DND-41 (cell line): ENCODE measurements around the gene DUSP12.

Experiments
- ATAC-seq: fragments of 200-7000 bp; cut with Tn5 transposase; 3 replicates; pipeline ENCODE4 v1.9.1; 2021; ENCODE audit warnings: low read depth; ENCODE audit not compliant: insufficient read depth
- DNase-seq: peaks from one replicate; pipeline ENCODE4 v3.0.0-alpha.2; 2020
- H2AFZ ChIP-seq: 2 replicates; pipeline ENCODE4 v1.6.0; 2012; ENCODE audit warnings: low read depth, low read length
- H3K27ac ChIP-seq: 2 replicates; pipeline ENCODE4 v1.5.1; 2012; ENCODE audit warnings: low read length, inconsistent platforms
- H3K27me3 ChIP-seq: fragments of 200-600 bp; sonication (generic); 2 replicates; pipeline ENCODE4 v1.6.0; 2012; ENCODE audit warnings: low read length, mild to moderate bottlenecking, inconsistent platforms; ENCODE audit not compliant: insufficient read depth, poor library complexity
- H3K36me3 ChIP-seq: 2 replicates; pipeline ENCODE4 v1.5.1; 2012; ENCODE audit warnings: low read length, inconsistent platforms; ENCODE audit not compliant: insufficient read depth
- H3K4me1 ChIP-seq: 2 replicates; pipeline ENCODE4 v1.5.1; 2012; ENCODE audit warnings: mild to moderate bottlenecking, low read length; ENCODE audit not compliant: insufficient read depth
- H3K4me2 ChIP-seq: 2 replicates; pipeline ENCODE4 v1.6.0; 2012; ENCODE audit warnings: mild to moderate bottlenecking, moderate library complexity, low read length, inconsistent platforms; ENCODE audit not compliant: insufficient read depth
- H3K4me3 ChIP-seq, 2 experiments: fragments of 200-600 bp in 1 of 2; shearing (Covaris generic) in 1 of 2; 2 replicates each; pipeline ENCODE4 v1.5.1; 2012 to 2016; ENCODE audit warnings: inconsistent platforms in 2 of 2, low read length in 2 of 2, mild to moderate bottlenecking in 2 of 2, low read depth in 1 of 2, moderate library complexity in 1 of 2
- H3K79me2 ChIP-seq: 2 replicates; pipeline ENCODE4 v1.6.0; 2012; ENCODE audit warnings: low read length, inconsistent platforms; ENCODE audit not compliant: insufficient read depth
- H3K9ac ChIP-seq: 2 replicates; pipeline ENCODE4 v1.6.0; 2012; ENCODE audit warnings: low read depth, mild to moderate bottlenecking, inconsistent platforms, low read length, moderate library complexity
- H3K9me3 ChIP-seq: 2 replicates; pipeline ENCODE4 v1.5.1; 2012; ENCODE audit warnings: low read length, moderate library complexity, mild to moderate bottlenecking, inconsistent platforms; ENCODE audit not compliant: insufficient read depth, severe bottlenecking
- H4K20me1 ChIP-seq: 2 replicates; pipeline ENCODE4 v1.6.0; 2012; ENCODE audit warnings: low read length; ENCODE audit not compliant: insufficient read depth
- EZH2 ChIP-seq: IDR thresholded peaks from 3 replicates; pipeline ENCODE4 v1.6.1; 2012; ENCODE audit warnings: borderline replicate concordance, low read depth, mild to moderate bottlenecking, moderate library complexity, low read length, inconsistent platforms; ENCODE audit not compliant: severe bottlenecking
- TF ChIP-seq, protein P1 (sequence below): IDR thresholded peaks from 2 replicates; pipeline ENCODE4 v1.5.1; 2012; ENCODE audit warnings: borderline replicate concordance, low read length, moderate library complexity, mild to moderate bottlenecking; ENCODE audit not compliant: poor library complexity, severe bottlenecking; ENCODE audit errors: extremely low read depth

Gene DUSP12

DNA sequence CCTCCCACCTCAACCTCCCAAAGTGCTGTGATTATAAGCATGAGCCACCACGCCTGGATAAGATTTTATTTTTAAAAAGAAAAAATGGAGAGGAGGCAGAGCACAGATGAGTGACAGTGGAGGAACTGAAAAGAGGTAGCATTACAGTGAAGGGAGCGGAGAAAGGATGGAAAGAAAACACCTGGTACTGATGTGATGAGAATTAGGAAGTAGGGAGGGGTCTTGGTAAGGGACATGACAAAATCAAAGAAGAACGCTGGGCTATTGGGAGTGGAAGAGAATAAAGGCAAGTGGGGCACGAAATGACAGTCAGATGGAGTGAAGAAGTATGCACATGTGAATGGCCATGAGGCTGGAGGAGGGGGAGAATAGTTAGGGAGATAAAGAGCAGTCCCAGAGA, 40.2 kb upstream of the DUSP12 start:
- H3K27ac ChIP-seq, result no peak overlapping the region
- no peak overlapping the region for H2AFZ ChIP-seq
- H3K4me3 ChIP-seq, result no peak overlapping the region
- no peak for TF ChIP-seq EZH2
- TF ChIP-seq, protein P1, sequence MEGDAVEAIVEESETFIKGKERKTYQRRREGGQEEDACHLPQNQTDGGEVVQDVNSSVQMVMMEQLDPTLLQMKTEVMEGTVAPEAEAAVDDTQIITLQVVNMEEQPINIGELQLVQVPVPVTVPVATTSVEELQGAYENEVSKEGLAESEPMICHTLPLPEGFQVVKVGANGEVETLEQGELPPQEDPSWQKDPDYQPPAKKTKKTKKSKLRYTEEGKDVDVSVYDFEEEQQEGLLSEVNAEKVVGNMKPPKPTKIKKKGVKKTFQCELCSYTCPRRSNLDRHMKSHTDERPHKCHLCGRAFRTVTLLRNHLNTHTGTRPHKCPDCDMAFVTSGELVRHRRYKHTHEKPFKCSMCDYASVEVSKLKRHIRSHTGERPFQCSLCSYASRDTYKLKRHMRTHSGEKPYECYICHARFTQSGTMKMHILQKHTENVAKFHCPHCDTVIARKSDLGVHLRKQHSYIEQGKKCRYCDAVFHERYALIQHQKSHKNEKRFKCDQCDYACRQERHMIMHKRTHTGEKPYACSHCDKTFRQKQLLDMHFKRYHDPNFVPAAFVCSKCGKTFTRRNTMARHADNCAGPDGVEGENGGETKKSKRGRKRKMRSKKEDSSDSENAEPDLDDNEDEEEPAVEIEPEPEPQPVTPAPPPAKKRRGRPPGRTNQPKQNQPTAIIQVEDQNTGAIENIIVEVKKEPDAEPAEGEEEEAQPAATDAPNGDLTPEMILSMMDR, result no peak
- H3K79me2 ChIP-seq, result no peaks in the 10 kb centered on the region
- H4K20me1 ChIP-seq, result no peaks in the 10 kb centered on the region
- H3K4me1 ChIP-seq, result no peaks in the 10 kb centered on the region
- H3K9ac ChIP-seq, result no peak overlapping the region
- H3K27me3 ChIP-seq, result peaks cover 22% of the 10 kb centered on the region
- no peak overlapping the region for H3K4me2 ChIP-seq
- DNase-seq, result no peak
- H3K9me3 ChIP-seq, result no peaks in the 10 kb centered on the region
- no peak for ATAC-seq
- H3K36me3 ChIP-seq, result no peaks in the 10 kb centered on the region

DNA sequence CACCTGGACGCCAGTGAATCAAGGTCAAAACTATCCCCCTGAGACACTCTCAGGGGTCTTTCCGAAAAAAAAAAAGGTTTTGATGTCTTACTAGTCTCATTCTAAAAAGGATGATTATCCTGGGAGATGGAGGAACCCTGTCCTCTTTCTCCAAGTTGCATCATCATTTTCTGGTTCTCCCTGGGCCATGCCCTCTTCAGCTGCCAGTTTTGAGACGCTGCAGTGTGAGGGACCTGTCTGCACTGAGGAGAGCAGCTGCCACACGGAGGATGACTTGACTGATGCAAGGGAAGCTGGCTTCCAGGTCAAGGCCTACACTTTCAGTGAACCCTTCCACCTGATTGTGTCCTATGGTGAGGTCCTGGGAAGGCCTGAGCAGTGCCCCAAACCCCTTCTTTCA, 39.0 kb upstream of the DUSP12 start:
- no peak for ATAC-seq
- TF ChIP-seq, protein P1, result no peak
- TF ChIP-seq EZH2, result no peak
- H3K9me3 ChIP-seq, result no peaks in the 10 kb centered on the region
- H3K4me3 ChIP-seq, result no peak overlapping the region
- H3K36me3 ChIP-seq, result no peaks in the 10 kb centered on the region
- H3K4me1 ChIP-seq, result no peaks in the 10 kb centered on the region
- H3K27ac ChIP-seq, result no peak overlapping the region
- no peak overlapping the region for H2AFZ ChIP-seq
- no peak overlapping the region for H3K9ac ChIP-seq
- DNase-seq, result no peak
- no peaks in the 10 kb centered on the region for H4K20me1 ChIP-seq
- no peaks in the 10 kb centered on the region for H3K79me2 ChIP-seq
- no peak overlapping the region for H3K4me2 ChIP-seq
- H3K27me3 ChIP-seq, result peaks cover 23% of the 10 kb centered on the region

GRCh38 chr1:161718559-161719324, 30.8 kb upstream of the DUSP12 start:
- Histone ChIP-seq H3K36me3 (no peaks in the 10 kb centered on the region), H3K4me3 (no peak overlapping the region), H3K79me2 (no peaks in the 10 kb centered on the region), H3K27me3 (peaks cover 44% of the 10 kb centered on the region), H3K4me2 (no peak overlapping the region), H3K9me3 (no peaks in the 10 kb centered on the region), H3K4me1 (no peaks in the 10 kb centered on the region), H3K9ac (no peak overlapping the region), H3K27ac (no peak overlapping the region), H2AFZ (no peak overlapping the region), H4K20me1 (no peaks in the 10 kb centered on the region)
- DNase-seq (no peak), ATAC-seq (no peak)
- TF ChIP-seq, protein P1, result no peak
- TF ChIP-seq EZH2, result no peak

DNA sequence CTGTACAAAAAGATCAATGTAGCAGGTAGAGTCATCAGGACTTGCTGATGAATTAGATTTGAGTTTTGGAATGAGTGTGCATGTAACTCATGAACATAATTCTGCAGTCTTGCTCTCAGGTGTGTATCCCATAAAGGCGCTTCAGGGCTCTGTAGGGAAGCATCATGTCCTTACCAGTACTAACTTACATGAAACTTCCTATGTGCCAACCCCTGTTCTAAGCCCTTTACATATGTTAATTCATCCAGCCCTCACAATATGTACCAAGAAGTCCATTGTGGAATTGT, 30.3 kb upstream of the DUSP12 start:
- no peaks in the 10 kb centered on the region for H4K20me1 ChIP-seq
- DNase-seq, result no peak
- no peaks in the 10 kb centered on the region for H3K36me3 ChIP-seq
- no peak overlapping the region for H3K4me2 ChIP-seq
- H2AFZ ChIP-seq, result no peak overlapping the region
- no peaks in the 10 kb centered on the region for H3K4me1 ChIP-seq
- no peaks in the 10 kb centered on the region for H3K9me3 ChIP-seq
- peaks cover 44% of the 10 kb centered on the region for H3K27me3 ChIP-seq
- ATAC-seq, result no peak
- no peak overlapping the region for H3K9ac ChIP-seq
- no peak overlapping the region for H3K4me3 ChIP-seq
- H3K27ac ChIP-seq, result no peak overlapping the region
- H3K79me2 ChIP-seq, result no peaks in the 10 kb centered on the region
- TF ChIP-seq, protein P1, result no peak
- TF ChIP-seq EZH2, result no peak
